Transverse colon (tissue), 3 donors: ENCODE results near the gene EDEM1.

Source experiments
- CTCF ChIP-seq, 5 experiments: fragments of 200-600 bp in 3 of 5; fragments of 450-650 bp in 2 of 5; sonication (generic) in 3 of 5; IDR thresholded peaks; 1 replicate in 2 of 5; 2 replicates in 3 of 5; pipeline ENCODE4 v1.5.1; 2016 to 2017; ENCODE audit warnings: antibody characterized with exemption in 5 of 5, inconsistent platforms in 3 of 5, mild to moderate bottlenecking in 2 of 5, moderate library complexity in 1 of 5
- POLR2A ChIP-seq: fragments of 450-650 bp; IDR thresholded peaks from one replicate; pipeline ENCODE4 v1.6.1; 2016; ENCODE audit warnings: antibody characterized with exemption, mild to moderate bottlenecking, moderate library complexity

GRCh38 chr3:5250467-5251195, 63.1 kb downstream of the EDEM1 start:
- TF ChIP-seq POLR2A (no peak), CTCF (IDR thresholded peaks at IDR 0.05) (no peak)
